Panc1 (cell line): ENCODE measurements around the gene TMEM200C. TPM values are rescaled to one million over a fixed set of nuclear protein-coding genes. Genes with fewer than 3 reads are reported as not detected.

Experiments
- ATAC-seq: fragments of 200-7000 bp; cut with Tn5 transposase; 2 replicates; pipeline ENCODE4 v1.9.1; 2020; ENCODE audit warnings: mild to moderate bottlenecking, moderate library complexity
- BruUV-seq: library from RNA; stranded (reverse); fragments of 400-500 nt; replicated peaks from 2 replicates; lab custom pipeline; 2021; lab: Mats Ljungman, UMichigan
- CTCF ChIA-PET: fragments of 300-600 bp; sonication (Branson Sonifier 250); formaldehyde crosslinking; loops from one replicate; lab custom pipeline; 2022; ENCODE audit warnings: antibody characterized with exemption; lab: Charles Lee
- POLR2A ChIA-PET: fragments of 300-600 bp; sonication (Branson Sonifier 250); formaldehyde crosslinking; loops from one replicate; lab custom pipeline; 2022; ENCODE audit warnings: antibody characterized with exemption; lab: Charles Lee
- DNase-seq: peaks from one replicate; pipeline ENCODE4 v3.0.0-alpha.2; 2010; ENCODE audit warnings: low read depth, low spot score
- H3K27ac ChIP-seq: 2 replicates; pipeline ENCODE4 v1.5.1; 2011; ENCODE audit warnings: mild to moderate bottlenecking, low read length, inconsistent platforms
- H3K27me3 ChIP-seq: fragments of 200-500 bp; sonication (Bioruptor generic); 2 replicates; pipeline ENCODE4 v1.6.0; 2014; ENCODE audit warnings: low read length, inconsistent platforms; ENCODE audit not compliant: control insufficient read depth, insufficient read depth
- H3K36me3 ChIP-seq: fragments of 200-500 bp; sonication (Bioruptor generic); 2 replicates; pipeline ENCODE4 v1.5.1; 2014; ENCODE audit warnings: inconsistent platforms, mild to moderate bottlenecking, low read length, moderate library complexity; ENCODE audit not compliant: control insufficient read depth, insufficient read depth
- H3K4me1 ChIP-seq: 2 replicates; pipeline ENCODE4 v1.5.1; 2011; ENCODE audit warnings: inconsistent platforms, mild to moderate bottlenecking, low read length, moderate library complexity; ENCODE audit not compliant: control insufficient read depth, insufficient read depth
- H3K4me3 ChIP-seq, 2 experiments: 2 replicates each; pipeline ENCODE4 v1.5.1; 2011 to 2012; ENCODE audit warnings: low read depth in 2 of 2, low read length in 2 of 2, mild to moderate bottlenecking in 2 of 2, inconsistent platforms in 1 of 2, moderate library complexity in 1 of 2
- H3K9me3 ChIP-seq: fragments of 200-500 bp; sonication (Bioruptor generic); 2 replicates; pipeline ENCODE4 v1.5.1; 2014; ENCODE audit warnings: low read depth, mild to moderate bottlenecking, inconsistent platforms, low read length, moderate library complexity; ENCODE audit not compliant: control insufficient read depth, insufficient read depth
- CTCF ChIP-seq: fragments of 450-650 bp; IDR thresholded peaks from 2 replicates; pipeline ENCODE4 v1.5.1; 2017; ENCODE audit warnings: mild to moderate bottlenecking
- POLR2AphosphoS5 ChIP-seq: IDR thresholded peaks from 2 replicates; pipeline ENCODE4 v1.6.1; 2012; ENCODE audit warnings: mild to moderate bottlenecking, low read depth, low read length, moderate library complexity
- REST ChIP-seq, 2 experiments: IDR thresholded peaks; 2 replicates each; pipeline ENCODE4 v1.6.1; 2011 to 2012; ENCODE audit warnings: low read depth in 2 of 2, control low read depth in 1 of 2, low read length in 1 of 2, mild to moderate bottlenecking in 1 of 2, moderate library complexity in 1 of 2; ENCODE audit not compliant: insufficient read depth in 1 of 2
- SIN3A ChIP-seq: IDR thresholded peaks from 2 replicates; pipeline ENCODE4 v1.6.1; 2012; ENCODE audit warnings: low read depth, mild to moderate bottlenecking, low read length, moderate library complexity, borderline replicate concordance; ENCODE audit not compliant: insufficient read depth
- TCF7L2 ChIP-seq: IDR thresholded peaks from 2 replicates; pipeline ENCODE4 v1.6.1; 2011; ENCODE audit warnings: mild to moderate bottlenecking, low read depth, low read length, inconsistent platforms
- in situ Hi-C: cut with HindIII; loops from 2 replicates; pipeline ENCODE4 v1.10.0; 2016; ENCODE audit warnings: low sequenced_read_pairs, low pct_unique_long_range_greater_than_20kb
- intact Hi-C: fragments of 100-400 bp; cut with micrococcal nuclease; formaldehyde crosslinking; loops from one replicate; pipeline ENCODE4 v1.10.0; 2022; ENCODE audit not compliant: unreplicated experiment
- total RNA-seq: library from RNA; stranded (reverse); gene quantifications from one replicate; pipeline ENCODE4 v1.2.1, GENCODE V29; 2021; ENCODE audit not compliant: unreplicated experiment

The TMEM200C gene
- total RNA-seq, 1 experiment from 2014 or later: 0.10 TPM

GRCh38 chr18:5937121-5937520 is 41.8 kb upstream of the TMEM200C start:
- TF ChIP-seq CTCF (no peak), TCF7L2 (no peak), SIN3A (no peak)
- Histone ChIP-seq H3K27ac (no peak overlapping the region), H3K36me3 (no peaks in the 10 kb centered on the region), H3K4me3 (no peak overlapping the region), H3K4me1 (no peaks in the 10 kb centered on the region), H3K27me3 (no peaks in the 10 kb centered on the region), H3K9me3 (no peaks in the 10 kb centered on the region)
- intact Hi-C loops (no loop called here), in situ Hi-C loops (no loop called here)
- ATAC-seq: no peak
- POLR2A ChIA-PET: no interaction called here
- no TSS peak for BruUV-seq
- no peak for DNase-seq
- CTCF ChIA-PET: no interaction called here

- Histone ChIP-seq H3K4me3 (no peak overlapping the region), H3K4me1 (no peaks in the 10 kb centered on the region), H3K36me3 (no peaks in the 10 kb centered on the region), H3K27me3 (no peaks in the 10 kb centered on the region), H3K9me3 (peaks cover 3% of the 10 kb centered on the region; the same call in 1 of the 2 replicates), H3K27ac (no peak overlapping the region)
- intact Hi-C loops: no loop called here
- TF ChIP-seq CTCF (no peak), POLR2AphosphoS5 (no peak), TCF7L2 (no peak), REST (IDR thresholded peaks at IDR 0.05; ENCODE audit: insufficient read depth in 1 of 2, low read depth in 2 of 2, low read length in 1 of 2) (no peak), SIN3A (no peak)
- DNase-seq (no peak), ATAC-seq (no peak)
- CTCF ChIA-PET: no interaction called here
- POLR2A ChIA-PET: no interaction called here
- in situ Hi-C loops: no loop called here
- no TSS peak for BruUV-seq
Observed at GRCh38 chr18:5930789-5931188, 35.5 kb upstream of the TMEM200C start.
